PFSK-1 (cell line): Measurements from ENCODE around the gene GOLGA6D. TPM values are rescaled to one million over a fixed set of nuclear protein-coding genes. Genes with fewer than 3 reads are reported as not detected.
"Not testable (repeated sequence)": the region's sequence is repeated elsewhere in the genome, so short reads cannot be mapped to it uniquely, and the experiment has no call there.

Experiments used
- FOXP2 ChIP-seq: optimal IDR thresholded peaks from 2 replicates; pipeline ENCODE3; 2011; ENCODE audit warnings: borderline replicate concordance, control low read depth, inconsistent platforms; ENCODE audit not compliant: insufficient read depth; ENCODE audit errors: extremely low read length, extremely low read depth
- POLR2AphosphoS5 ChIP-seq: IDR thresholded peaks from 2 replicates; pipeline ENCODE4 v1.6.1; 2012; ENCODE audit warnings: low read depth, mild to moderate bottlenecking, control low read depth, low read length, moderate library complexity
- SIN3A ChIP-seq: IDR thresholded peaks from 2 replicates; pipeline ENCODE4 v1.6.1; 2012; ENCODE audit warnings: mild to moderate bottlenecking, low read length, moderate library complexity, borderline replicate concordance; ENCODE audit not compliant: insufficient read depth
- TAF1 ChIP-seq: IDR thresholded peaks from 2 replicates; pipeline ENCODE4 v1.6.1; 2012; ENCODE audit warnings: low read length, control low read depth, borderline replicate concordance; ENCODE audit not compliant: insufficient read depth
- polyA plus RNA-seq: library from polyadenylated mRNA; unstranded; fragments of >200 nt; gene quantifications from one replicate; pipeline ENCODE4 v1.2.1, GENCODE V29; 2012; ENCODE audit warnings: low read depth, missing spikeins; ENCODE audit not compliant: insufficient read length
- TF ChIP-seq, protein P1 (sequence below), 2 experiments: IDR thresholded peaks; 2 replicates each; pipeline versions ENCODE4 v1.6.1 to v1.8.0; 2011 to 2012; ENCODE audit warnings: low read depth in 2 of 2, low read length in 2 of 2, control low read depth in 1 of 2, inconsistent platforms in 1 of 2, mild to moderate bottlenecking in 1 of 2, moderate library complexity in 1 of 2; ENCODE audit not compliant: insufficient read depth in 1 of 2

The GOLGA6D gene, protein sequence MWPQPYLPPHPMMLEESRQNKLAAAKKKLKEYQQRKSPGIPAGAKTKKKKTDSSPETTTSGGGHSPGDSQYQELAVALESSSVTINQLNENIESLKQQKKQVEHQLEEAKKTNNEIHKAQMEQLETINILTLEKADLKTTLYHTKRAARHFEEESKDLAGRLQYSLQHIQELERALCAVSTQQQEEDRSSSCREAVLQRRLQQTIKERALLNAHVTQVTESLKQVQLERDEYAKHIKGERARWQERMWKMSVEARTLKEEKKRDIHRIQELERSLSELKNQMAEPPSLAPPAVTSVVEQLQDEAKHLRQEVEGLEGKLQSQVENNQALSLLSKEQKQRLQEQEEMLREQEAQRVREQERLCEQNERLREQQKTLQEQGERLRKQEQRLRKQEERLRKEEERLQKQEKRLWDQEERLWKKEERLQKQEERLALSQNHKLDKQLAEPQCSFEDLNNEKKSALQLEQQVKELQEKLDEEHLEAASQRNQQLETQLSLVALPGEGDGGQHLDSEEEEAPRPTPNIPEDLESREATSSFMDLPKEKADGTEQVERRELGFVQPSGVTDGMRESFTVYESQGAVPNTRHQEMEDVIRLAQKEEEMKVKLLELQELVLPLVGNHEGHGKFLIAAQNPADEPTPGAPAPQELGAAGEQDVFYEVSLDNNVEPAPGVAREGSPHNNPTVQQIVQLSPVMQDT
- not detected for polyA plus RNA-seq

DNA sequence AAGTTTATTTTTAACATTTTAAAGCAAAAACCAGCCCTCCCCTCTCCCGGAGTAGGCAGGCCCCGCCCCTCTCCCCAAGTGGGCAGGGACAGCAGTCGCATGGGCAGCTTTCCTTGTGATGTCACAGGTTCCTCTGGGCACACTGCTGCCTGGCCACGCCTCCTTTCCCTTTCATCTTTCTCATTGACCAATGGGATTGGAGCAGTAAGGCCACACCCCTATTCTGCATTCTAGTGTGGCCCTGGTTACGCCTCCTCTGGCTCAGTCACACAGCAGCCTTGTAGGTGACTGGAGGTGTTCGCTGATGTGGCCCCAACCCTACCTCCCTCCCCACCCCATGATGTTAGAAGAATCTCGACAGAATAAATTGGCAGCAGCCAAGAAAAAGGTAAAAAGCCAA, at the start of gene GOLGA6D:
Gene GOLGA6D, plus strand, starts transcription at position 264 of the 400 bp plus-strand sequence. Its CDS starts 41 bp downstream, at position 305.
- not testable (repeated sequence) for TF ChIP-seq TAF1, SIN3A
- TF ChIP-seq, protein P1, sequence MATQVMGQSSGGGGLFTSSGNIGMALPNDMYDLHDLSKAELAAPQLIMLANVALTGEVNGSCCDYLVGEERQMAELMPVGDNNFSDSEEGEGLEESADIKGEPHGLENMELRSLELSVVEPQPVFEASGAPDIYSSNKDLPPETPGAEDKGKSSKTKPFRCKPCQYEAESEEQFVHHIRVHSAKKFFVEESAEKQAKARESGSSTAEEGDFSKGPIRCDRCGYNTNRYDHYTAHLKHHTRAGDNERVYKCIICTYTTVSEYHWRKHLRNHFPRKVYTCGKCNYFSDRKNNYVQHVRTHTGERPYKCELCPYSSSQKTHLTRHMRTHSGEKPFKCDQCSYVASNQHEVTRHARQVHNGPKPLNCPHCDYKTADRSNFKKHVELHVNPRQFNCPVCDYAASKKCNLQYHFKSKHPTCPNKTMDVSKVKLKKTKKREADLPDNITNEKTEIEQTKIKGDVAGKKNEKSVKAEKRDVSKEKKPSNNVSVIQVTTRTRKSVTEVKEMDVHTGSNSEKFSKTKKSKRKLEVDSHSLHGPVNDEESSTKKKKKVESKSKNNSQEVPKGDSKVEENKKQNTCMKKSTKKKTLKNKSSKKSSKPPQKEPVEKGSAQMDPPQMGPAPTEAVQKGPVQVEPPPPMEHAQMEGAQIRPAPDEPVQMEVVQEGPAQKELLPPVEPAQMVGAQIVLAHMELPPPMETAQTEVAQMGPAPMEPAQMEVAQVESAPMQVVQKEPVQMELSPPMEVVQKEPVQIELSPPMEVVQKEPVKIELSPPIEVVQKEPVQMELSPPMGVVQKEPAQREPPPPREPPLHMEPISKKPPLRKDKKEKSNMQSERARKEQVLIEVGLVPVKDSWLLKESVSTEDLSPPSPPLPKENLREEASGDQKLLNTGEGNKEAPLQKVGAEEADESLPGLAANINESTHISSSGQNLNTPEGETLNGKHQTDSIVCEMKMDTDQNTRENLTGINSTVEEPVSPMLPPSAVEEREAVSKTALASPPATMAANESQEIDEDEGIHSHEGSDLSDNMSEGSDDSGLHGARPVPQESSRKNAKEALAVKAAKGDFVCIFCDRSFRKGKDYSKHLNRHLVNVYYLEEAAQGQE (IDR thresholded peaks at IDR 0.05; ENCODE audit: insufficient read depth in 1 of 2, low read depth in 2 of 2, low read length in 2 of 2): not testable (repeated sequence)

DNA sequence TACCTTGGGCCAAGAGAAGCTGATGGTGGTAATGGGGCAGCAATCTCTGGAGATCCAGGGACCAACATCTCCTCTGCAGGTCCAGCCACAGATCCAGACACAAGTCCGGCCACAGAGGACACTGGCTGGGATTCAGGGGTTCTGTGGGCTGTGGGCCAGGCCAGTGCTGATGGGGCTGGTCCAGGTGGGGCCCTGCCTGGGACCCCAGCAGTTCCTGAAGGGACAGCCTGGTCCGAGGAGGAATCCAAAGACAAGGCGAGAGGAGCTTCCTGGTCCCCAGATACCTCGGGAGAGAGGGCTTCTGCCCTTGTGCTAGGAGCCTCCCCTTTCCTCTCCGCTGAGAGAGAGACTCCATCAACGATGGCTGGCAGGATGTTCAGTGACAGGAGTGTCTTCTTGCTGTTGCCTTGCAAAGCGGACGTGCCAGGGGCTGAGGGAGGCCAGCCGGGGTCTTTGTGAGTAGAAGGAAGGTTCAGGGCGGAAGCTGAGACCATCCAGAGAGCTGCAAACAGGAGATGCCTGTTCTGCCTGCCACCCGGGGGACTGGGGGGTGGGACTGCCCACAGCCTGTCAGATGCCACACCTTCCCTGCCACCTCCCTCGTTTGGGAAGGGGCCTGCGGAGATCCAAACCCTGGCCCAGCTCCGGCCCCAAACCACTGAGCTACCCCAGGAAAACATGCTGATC, 49.0 kb upstream of the GOLGA6D start:
- TF ChIP-seq POLR2AphosphoS5: no peak
- TF ChIP-seq FOXP2: no peak
- TF ChIP-seq, protein P1 (IDR thresholded peaks at IDR 0.05; ENCODE audit: insufficient read depth in 1 of 2, low read depth in 2 of 2, low read length in 2 of 2): no peak
- no peak for TF ChIP-seq TAF1
- no peak for TF ChIP-seq SIN3A

DNA sequence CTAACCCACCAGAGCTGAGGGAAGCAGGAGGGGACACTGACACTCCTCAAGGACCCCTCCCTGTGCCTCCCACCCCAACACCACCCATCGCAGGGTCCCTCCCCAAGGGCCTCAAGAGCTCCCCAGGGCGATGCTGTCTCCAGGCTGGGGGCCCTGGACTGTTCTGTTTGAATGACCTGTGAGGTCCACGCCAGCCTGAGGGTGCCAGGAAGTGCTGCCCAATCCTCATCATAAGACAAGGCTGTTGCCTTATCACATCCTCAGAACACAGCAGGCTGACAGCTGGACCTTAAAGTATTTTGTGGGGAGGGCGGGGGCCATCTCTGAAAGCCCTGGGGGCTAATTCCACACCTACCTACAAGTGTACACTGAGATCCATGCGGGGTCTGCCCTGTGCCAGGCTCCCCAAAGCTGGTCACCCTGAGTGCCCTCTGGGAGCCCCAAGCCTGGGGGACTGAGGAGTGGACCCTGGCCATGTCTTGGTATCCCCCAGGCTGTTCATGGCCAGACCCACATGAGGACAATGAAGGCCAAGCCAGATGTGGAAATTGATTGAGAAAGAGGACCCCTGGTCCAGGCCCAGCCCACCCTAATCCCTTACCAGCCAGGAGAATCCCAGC, 48.3 kb upstream of the GOLGA6D start:
- TF ChIP-seq, protein P1 (IDR thresholded peaks at IDR 0.05; ENCODE audit: insufficient read depth in 1 of 2, low read depth in 2 of 2, low read length in 2 of 2): no peak
- TF ChIP-seq FOXP2 (no peak), TAF1 (no peak), POLR2AphosphoS5 (no peak)

DNA sequence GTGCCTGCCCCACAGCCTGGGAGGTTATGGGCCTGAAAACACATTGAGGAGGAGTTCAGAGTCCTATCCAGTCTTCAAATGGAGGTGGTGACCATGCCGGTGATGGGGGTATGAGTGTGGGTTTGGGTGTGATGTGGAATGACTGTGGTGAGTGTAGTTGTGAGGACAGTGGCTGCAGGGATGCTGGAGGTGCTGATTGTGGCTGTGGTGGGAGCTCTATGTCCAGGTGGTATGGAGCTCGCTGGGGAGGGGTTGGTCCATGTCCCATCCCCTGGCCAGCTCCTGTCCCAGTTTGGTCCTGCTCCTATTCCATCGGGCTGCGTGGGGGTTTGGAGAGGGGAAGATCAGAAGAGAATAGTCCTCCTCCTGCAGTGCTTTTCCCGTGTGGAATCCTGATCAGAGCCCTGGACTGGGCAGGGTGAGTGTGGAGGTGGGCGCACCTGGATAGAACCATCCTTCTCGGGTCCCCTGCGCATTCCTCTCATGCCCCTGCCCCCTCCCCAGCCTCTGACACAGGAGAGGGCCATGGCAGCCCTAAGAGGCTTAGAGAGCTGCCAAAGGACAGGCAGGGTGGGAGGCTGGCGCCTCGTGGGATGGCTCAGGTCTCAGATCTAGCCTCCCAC, 47.5 kb upstream of the GOLGA6D start:
- TF ChIP-seq FOXP2: no peak
- no peak for TF ChIP-seq SIN3A
- TF ChIP-seq TAF1: no peak
- no peak for TF ChIP-seq POLR2AphosphoS5
- TF ChIP-seq, protein P1 (IDR thresholded peaks at IDR 0.05; ENCODE audit: insufficient read depth in 1 of 2, low read depth in 2 of 2, low read length in 2 of 2): no peak
